Measurements from ENCODE around the gene LIPG.

The LIPG gene

DNA sequence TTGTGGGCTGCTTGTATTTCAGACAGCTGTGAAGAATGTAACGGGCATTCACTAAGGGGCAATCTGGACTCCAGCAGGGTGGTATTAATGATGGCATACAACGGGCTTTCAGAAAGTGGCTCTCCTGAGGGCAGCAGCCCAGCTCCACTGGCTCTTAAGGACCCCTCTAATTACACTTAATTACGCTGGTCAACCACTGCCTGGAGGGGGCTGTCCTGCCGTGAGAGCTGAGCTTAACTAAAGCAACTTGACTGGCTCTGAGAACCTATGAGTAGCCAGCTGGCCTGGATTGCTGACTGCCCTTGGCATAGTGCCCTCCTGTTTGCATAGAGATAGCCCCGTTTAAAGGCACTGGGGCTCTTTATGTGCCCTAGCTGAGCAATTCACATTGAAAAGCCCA, 3.8 kb downstream of the LIPG start:
- Histone ChIP-seq H3K4me3 (ENCODE audit: low read depth, low read length) (no peak overlapping the region), H3K9me3 (ENCODE audit: control insufficient read depth, insufficient read depth, low read depth, low read length) (no peaks in the 10 kb centered on the region), H3K27ac (ENCODE audit: extremely low read depth, low read depth, low read length) (no peak overlapping the region), H3K4me1 (ENCODE audit: control insufficient read depth, insufficient read depth, low read length) (peaks cover 9% of the 10 kb centered on the region; the same call in 1 of the 2 replicates), H3K36me3 (ENCODE audit: control insufficient read depth in 2 of 2, insufficient read depth in 1 of 2, low read length in 2 of 2) (no peaks in the 10 kb centered on the region)
- POLR2A ChIA-PET, result no interaction called here
- TF ChIP-seq GLIS2 (tag by site-specific recombination; IDR thresholded peaks at IDR 0.05), result no peak
- TF ChIP-seq ZXDB (tag by site-specific recombination; IDR thresholded peaks at IDR 0.05), result no peak
- TF ChIP-seq ZBTB1 (tag by site-specific recombination; IDR thresholded peaks at IDR 0.05), result no peak
- no peak for TF ChIP-seq ZNF155 (tag by site-specific recombination; IDR thresholded peaks at IDR 0.05)
- CTCF ChIA-PET, result interaction anchor here (0.6 to 1.3 kb wide), 3 partner anchors 9 to 293 kb away, joined by 3 to 4 read pairs (median 4); no protein-coding TSS in a partner anchor

DNA sequence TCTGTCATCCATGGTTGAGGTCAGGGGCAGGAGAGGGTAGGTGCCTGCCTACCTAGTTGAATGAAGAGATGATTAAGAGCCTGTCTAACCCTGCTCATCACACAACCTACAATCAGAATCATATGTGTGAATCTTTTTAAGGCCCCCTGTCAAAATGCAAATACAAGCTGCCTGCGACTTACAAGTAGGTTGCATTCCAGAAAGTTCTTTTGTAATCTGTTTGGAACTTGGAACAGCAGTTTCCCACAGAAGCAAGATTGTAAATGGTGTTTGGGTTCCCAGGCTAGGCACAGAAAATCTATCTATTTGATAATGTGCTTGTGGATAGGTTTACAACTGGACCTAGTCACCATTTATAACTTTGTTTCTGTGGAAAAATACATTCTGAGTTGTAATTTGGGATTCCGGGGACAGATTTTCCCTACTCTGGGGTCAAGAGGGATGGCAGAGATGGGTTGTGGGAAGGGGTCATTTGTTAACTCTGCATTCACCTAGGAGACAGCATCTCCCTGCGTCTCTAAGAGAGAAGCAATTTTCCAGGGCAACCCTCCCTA, 4.4 kb downstream of the LIPG start:
- H3K27ac ChIP-seq (ENCODE audit: extremely low read depth, low read depth, low read length), result no peak overlapping the region
- H3K4me1 ChIP-seq (ENCODE audit: control insufficient read depth, insufficient read depth, low read length), result peaks cover 9% of the 10 kb centered on the region; the same call in 1 of the 2 replicates
- H3K9me3 ChIP-seq (ENCODE audit: control insufficient read depth, insufficient read depth, low read depth, low read length), result no peaks in the 10 kb centered on the region
- TF ChIP-seq ZNF529 (tag by site-specific recombination; IDR thresholded peaks at IDR 0.05; ENCODE audit: insufficient replicate concordance) (no peak), ZBTB21 (tag by site-specific recombination; IDR thresholded peaks at IDR 0.05) (no peak), ZNF214 (tag by site-specific recombination; IDR thresholded peaks at IDR 0.05; ENCODE audit: borderline replicate concordance) (no peak), MEIS1 (CRISPR knock-in tag; IDR thresholded peaks at IDR 0.05; ENCODE audit: borderline replicate concordance) (no peak), ZNF521 (tag by site-specific recombination; IDR thresholded peaks at IDR 0.05) (no peak), ZNF302 (tag by site-specific recombination; IDR thresholded peaks at IDR 0.05; ENCODE audit: low read depth) (no peak), KLF8 (tag by site-specific recombination; IDR thresholded peaks at IDR 0.05) (no peak), SP7 (tag by site-specific recombination; IDR thresholded peaks at IDR 0.05) (no peak), ZNF394 (tag by site-specific recombination; IDR thresholded peaks at IDR 0.05; ENCODE audit: borderline replicate concordance) (no peak), ZNF473 (tag by site-specific recombination; IDR thresholded peaks at IDR 0.05) (no peak), SCRT1 (tag by site-specific recombination; IDR thresholded peaks at IDR 0.05; ENCODE audit: borderline replicate concordance) (no peak)
- TF ChIP-seq, protein P1, sequence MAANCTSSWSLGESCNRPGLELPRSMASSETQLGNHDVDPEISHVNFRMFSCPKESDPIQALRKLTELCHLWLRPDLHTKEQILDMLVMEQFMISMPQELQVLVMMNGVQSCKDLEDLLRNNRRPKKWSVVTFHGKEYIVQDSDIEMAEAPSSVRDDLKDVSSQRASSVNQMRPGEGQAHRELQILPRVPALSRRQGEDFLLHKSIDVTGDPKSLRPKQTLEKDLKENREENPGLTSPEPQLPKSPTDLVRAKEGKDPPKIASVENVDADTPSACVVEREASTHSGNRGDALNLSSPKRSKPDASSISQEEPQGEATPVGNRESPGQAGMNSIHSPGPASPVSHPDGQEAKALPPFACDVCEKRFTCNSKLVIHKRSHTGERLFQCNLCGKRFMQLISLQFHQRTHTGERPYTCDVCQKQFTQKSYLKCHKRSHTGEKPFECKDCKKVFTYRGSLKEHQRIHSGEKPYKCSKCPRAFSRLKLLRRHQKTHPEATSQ (tag by site-specific recombination; IDR thresholded peaks at IDR 0.05), result no peak
- TF ChIP-seq, protein P2, sequence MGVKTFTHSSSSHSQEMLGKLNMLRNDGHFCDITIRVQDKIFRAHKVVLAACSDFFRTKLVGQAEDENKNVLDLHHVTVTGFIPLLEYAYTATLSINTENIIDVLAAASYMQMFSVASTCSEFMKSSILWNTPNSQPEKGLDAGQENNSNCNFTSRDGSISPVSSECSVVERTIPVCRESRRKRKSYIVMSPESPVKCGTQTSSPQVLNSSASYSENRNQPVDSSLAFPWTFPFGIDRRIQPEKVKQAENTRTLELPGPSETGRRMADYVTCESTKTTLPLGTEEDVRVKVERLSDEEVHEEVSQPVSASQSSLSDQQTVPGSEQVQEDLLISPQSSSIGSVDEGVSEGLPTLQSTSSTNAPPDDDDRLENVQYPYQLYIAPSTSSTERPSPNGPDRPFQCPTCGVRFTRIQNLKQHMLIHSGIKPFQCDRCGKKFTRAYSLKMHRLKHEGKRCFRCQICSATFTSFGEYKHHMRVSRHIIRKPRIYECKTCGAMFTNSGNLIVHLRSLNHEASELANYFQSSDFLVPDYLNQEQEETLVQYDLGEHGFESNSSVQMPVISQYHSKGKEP (tag by site-specific recombination; IDR thresholded peaks at IDR 0.05), result no peak
- TF ChIP-seq, protein P3, sequence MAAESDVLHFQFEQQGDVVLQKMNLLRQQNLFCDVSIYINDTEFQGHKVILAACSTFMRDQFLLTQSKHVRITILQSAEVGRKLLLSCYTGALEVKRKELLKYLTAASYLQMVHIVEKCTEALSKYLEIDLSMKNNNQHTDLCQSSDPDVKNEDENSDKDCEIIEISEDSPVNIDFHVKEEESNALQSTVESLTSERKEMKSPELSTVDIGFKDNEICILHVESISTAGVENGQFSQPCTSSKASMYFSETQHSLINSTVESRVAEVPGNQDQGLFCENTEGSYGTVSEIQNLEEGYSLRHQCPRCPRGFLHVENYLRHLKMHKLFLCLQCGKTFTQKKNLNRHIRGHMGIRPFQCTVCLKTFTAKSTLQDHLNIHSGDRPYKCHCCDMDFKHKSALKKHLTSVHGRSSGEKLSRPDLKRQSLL (tag by site-specific recombination; IDR thresholded peaks at IDR 0.05), result no peak
- TF ChIP-seq, protein P4, sequence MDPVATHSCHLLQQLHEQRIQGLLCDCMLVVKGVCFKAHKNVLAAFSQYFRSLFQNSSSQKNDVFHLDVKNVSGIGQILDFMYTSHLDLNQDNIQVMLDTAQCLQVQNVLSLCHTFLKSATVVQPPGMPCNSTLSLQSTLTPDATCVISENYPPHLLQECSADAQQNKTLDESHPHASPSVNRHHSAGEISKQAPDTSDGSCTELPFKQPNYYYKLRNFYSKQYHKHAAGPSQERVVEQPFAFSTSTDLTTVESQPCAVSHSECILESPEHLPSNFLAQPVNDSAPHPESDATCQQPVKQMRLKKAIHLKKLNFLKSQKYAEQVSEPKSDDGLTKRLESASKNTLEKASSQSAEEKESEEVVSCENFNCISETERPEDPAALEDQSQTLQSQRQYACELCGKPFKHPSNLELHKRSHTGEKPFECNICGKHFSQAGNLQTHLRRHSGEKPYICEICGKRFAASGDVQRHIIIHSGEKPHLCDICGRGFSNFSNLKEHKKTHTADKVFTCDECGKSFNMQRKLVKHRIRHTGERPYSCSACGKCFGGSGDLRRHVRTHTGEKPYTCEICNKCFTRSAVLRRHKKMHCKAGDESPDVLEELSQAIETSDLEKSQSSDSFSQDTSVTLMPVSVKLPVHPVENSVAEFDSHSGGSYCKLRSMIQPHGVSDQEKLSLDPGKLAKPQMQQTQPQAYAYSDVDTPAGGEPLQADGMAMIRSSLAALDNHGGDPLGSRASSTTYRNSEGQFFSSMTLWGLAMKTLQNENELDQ (tag by site-specific recombination; IDR thresholded peaks at IDR 0.05; ENCODE audit: low read depth), result no peak
- TF ChIP-seq, protein P5, sequence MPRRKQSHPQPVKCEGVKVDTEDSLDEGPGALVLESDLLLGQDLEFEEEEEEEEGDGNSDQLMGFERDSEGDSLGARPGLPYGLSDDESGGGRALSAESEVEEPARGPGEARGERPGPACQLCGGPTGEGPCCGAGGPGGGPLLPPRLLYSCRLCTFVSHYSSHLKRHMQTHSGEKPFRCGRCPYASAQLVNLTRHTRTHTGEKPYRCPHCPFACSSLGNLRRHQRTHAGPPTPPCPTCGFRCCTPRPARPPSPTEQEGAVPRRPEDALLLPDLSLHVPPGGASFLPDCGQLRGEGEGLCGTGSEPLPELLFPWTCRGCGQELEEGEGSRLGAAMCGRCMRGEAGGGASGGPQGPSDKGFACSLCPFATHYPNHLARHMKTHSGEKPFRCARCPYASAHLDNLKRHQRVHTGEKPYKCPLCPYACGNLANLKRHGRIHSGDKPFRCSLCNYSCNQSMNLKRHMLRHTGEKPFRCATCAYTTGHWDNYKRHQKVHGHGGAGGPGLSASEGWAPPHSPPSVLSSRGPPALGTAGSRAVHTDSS (tag by site-specific recombination; IDR thresholded peaks at IDR 0.05), result no peak
- H3K36me3 ChIP-seq (ENCODE audit: control insufficient read depth in 2 of 2, insufficient read depth in 1 of 2, low read length in 2 of 2), result no peaks in the 10 kb centered on the region
- POLR2A ChIA-PET, result no interaction called here
- no peak overlapping the region for H3K4me3 ChIP-seq (ENCODE audit: low read depth, low read length)
- CTCF ChIA-PET, result interaction anchor here (0.6 to 1.3 kb wide), 3 partner anchors 8 to 292 kb away, joined by 3 to 4 read pairs (median 4); no protein-coding TSS in a partner anchor
